RWPE1 (cell line): ENCODE data around the gene SLC29A2.

Experiments used
- CTCF ChIA-PET: fragments of 350-600 bp; sonication (Branson Sonifier 250); formaldehyde crosslinking; extraction: SDS; loops from one replicate; lab custom pipeline; 2021; lab: Yijun Ruan, JAX
- POLR2A ChIA-PET: fragments of 400-600 bp; formaldehyde crosslinking; extraction: SDS; loops from one replicate; lab custom pipeline; 2020; ENCODE audit warnings: antibody characterized with exemption; ENCODE audit not compliant: low non-redundant PET; lab: Yijun Ruan, JAX
- DNase-seq: peaks from one replicate; pipeline ENCODE4 v3.0.0; 2012; ENCODE audit warnings: low spot score
- H3K27ac ChIP-seq: fragments of 450-650 bp; 2 replicates; pipeline ENCODE4 v1.5.1; 2017
- TF ChIP-seq, protein P1 (sequence below): fragments of 450-650 bp; conservative IDR thresholded peaks from 2 replicates; pipeline ENCODE4 v1.5.1; 2017; ENCODE audit warnings: low read depth, mild to moderate bottlenecking

The SLC29A2 gene

DNA sequence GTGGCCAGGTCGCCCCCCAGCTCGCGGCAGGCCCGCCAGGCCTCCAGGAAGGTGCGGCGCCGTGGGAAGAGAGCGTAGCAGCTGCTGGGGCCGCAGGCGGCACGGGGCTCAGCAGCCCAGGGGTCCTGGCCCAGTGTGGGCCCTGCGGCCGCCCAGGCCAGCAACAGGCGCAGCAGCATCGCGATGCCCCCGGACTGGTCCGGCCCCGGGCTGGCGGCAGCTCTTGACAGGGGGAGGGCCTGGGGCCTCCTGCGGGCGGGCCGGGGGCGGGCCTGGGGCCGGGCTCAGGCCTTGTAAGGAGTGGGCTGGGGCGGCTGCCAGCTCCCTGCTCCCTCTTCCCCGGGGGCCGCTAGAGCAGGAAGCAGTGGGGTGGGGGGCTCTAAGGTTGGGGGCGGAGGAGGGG is 54.7 kb downstream of the SLC29A2 start, which contains the start of gene CD248:
TSS of gene CD248 (minus strand) at position 196 of the 403 bp plus-strand sequence. CDS start at position 179, 17 bp downstream.
- TF ChIP-seq, protein P1, sequence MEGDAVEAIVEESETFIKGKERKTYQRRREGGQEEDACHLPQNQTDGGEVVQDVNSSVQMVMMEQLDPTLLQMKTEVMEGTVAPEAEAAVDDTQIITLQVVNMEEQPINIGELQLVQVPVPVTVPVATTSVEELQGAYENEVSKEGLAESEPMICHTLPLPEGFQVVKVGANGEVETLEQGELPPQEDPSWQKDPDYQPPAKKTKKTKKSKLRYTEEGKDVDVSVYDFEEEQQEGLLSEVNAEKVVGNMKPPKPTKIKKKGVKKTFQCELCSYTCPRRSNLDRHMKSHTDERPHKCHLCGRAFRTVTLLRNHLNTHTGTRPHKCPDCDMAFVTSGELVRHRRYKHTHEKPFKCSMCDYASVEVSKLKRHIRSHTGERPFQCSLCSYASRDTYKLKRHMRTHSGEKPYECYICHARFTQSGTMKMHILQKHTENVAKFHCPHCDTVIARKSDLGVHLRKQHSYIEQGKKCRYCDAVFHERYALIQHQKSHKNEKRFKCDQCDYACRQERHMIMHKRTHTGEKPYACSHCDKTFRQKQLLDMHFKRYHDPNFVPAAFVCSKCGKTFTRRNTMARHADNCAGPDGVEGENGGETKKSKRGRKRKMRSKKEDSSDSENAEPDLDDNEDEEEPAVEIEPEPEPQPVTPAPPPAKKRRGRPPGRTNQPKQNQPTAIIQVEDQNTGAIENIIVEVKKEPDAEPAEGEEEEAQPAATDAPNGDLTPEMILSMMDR = no peak
- DNase-seq = no peak
- H3K27ac ChIP-seq = peak within 1 kb of the TSS; percentile 93
- POLR2A ChIA-PET = no interaction called here
- CTCF ChIA-PET = interaction anchor here (0.8 to 0.9 kb wide), 2 partner anchors 12 to 69 kb away, joined by 3 to 4 read pairs; no protein-coding TSS in a partner anchor

- DNase-seq = no peak
- TF ChIP-seq, protein P1 = no peak
- ChIA-PET POLR2A (no interaction called here), CTCF (interaction anchor here (0.6 to 1.1 kb wide), 4 partner anchors 13 to 70 kb away, joined by 3 to 4 read pairs (median 3); no protein-coding TSS in a partner anchor)
- peak overlapping the region; percentile 93 for H3K27ac ChIP-seq
These were observed 55.4 kb downstream of the SLC29A2 start for GRCh38 chr11:66315921-66316811.

DNA sequence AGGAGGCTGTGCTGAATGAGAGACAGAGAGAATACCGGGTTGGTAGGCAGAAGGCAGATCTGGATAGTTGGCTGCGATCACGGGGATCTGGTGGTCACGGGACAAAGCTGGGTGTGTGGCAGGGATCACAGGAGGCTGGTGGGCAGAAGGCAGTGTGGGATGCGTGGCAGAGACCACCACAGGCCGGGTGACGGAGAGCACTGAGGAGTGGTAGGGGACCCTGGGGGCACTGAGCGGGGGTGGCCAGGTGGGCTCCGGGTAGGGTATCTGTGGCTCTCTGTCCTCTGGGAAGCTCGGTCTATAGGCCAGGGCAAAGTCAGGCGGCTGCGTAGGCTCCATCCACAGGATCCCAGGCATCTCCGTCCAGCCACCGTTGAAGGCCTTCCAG is 56.1 kb downstream of the SLC29A2 start:
- ChIA-PET POLR2A (no interaction called here), CTCF (interaction anchor here (0.6 to 1.1 kb wide), 2 partner anchors 13 to 29 kb away, joined by 3 read pairs; no protein-coding TSS in a partner anchor)
- peak overlapping the region; percentile 93 for H3K27ac ChIP-seq
- TF ChIP-seq, protein P1 = no peak
- no peak for DNase-seq

DNA sequence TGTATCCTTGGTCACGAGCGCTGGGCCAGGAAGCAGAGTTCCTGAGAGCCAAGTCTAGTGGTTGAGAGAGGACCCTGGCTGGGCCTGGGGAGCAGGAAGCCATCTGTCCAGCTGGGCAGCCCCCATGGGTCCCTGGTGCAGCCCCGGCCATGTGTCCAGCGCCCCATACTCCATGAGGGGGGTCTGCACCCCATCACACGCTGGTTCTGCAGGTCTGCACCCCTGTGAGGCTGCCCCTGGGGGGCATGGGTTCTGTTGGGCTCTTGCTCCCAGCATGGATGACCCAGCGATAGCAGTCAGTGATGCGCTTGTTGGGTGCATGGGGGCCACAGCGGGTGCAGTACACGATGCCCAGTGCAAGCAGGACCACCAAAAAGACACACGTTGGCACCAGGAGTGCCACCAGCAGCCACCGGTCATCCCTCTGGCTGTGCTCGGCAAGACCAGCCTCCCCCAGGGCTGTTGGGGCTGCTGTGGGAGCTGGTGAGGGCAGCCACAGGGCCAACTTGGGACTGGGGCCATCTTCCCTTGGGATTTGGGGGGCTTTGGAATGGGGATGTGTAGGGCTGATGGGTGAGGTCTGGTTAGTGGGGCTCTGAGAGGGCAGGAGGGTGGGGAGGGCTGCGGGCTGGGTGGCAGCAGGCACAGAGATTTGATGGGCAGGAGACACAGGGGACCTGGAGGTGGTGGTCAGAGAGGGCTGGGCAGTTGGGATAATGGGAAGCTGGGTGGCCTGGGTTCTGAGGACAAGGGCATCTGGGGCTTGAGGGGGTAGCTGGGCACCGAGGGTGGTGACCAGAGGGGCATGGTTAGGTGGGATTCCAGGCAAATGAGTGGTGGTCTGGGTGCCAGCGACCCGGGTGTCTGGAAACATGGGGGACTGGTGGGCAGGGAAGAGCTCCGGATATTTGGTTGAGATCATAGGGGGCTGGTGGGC is 56.7 kb downstream of the SLC29A2 start:
- no peak for DNase-seq
- ChIA-PET CTCF (interaction anchor here (1.0 to 1.1 kb wide), 2 partner anchors 14 to 75 kb away, joined by 3 read pairs; no protein-coding TSS in a partner anchor), POLR2A (no interaction called here)
- H3K27ac ChIP-seq = peak overlapping the region; percentile 93
- TF ChIP-seq, protein P1 = no peak

DNA sequence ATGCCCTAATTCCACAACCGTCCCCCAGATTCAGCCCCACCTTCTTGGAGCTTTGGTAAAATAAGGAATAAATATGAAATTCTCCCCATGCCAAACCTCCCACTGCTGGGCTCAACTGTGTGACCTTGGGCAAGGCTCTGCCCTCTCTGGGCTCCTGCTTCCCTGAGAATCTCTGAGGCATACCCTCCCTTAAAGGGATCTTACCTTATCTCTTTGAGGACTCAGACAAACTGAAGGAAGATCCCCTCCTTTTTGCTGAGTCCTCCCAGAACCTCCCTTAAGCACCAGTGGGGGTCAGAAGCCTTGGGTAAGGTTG is 57.4 kb downstream of the SLC29A2 start:
- DNase-seq = no peak
- TF ChIP-seq, protein P1 = no peak
- H3K27ac ChIP-seq = peak overlapping the region; percentile 93
- ChIA-PET CTCF (interaction anchor here (1.0 kb wide), 1 partner anchor 75 kb away, joined by 3 read pairs; no protein-coding TSS in a partner anchor), POLR2A (no interaction called here)
